ENCODE measurements around the gene TMEM41A. TPM values are rescaled to one million over a fixed set of nuclear protein-coding genes. Genes with fewer than 3 reads are reported as not detected.
"Not testable (repeated sequence)": the region's sequence is repeated elsewhere in the genome, so short reads cannot be mapped to it uniquely, and the experiment has no call there.

Gene TMEM41A
- total RNA-seq, 1 donor, result 10.5 TPM

DNA sequence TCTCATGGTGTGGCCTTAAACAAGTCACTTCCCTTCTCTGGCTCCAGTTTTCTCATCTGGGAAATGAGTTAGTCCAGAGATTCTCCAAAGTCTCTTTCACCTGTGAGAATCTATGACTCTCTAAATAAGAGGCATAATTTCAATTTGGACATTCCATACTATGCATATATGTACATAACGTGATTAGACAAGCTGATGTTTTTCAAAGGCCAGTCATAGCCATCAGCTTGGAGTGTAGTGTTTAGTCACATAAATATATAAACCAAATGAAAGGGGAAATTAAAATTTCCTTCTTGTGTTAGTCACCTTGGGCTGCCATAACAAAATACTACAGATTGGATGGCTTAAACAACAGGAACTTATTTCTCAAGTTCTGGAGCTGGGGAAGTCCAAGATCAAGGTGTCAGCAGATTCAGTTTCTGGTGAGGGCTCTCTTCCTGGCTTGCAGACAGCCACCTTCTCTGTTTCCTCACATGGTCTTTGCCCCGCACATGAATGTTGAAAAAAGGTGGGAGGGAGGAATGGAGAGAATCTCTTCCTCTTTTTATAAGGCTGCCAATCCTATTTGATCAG is 19.4 kb downstream of the TMEM41A start:
- no peak for DNase-seq (ENCODE audit: insufficient read length, low spot score, missing footprints)
- Histone ChIP-seq H4K20me1 (ENCODE audit: insufficient read depth, low read length) (no peaks in the 10 kb centered on the region), H3K36me3 (ENCODE audit: insufficient read depth, low read length) (peaks cover 11% of the 10 kb centered on the region), H3K9me3 (ENCODE audit: low read depth, low read length) (no peaks in the 10 kb centered on the region), H3K4me1 (ENCODE audit: insufficient read depth, low read length) (no peaks in the 10 kb centered on the region), H3K27ac (ENCODE audit: low read depth, low read length) (no peak overlapping the region), H2AFZ (ENCODE audit: low read length) (no peak overlapping the region), H3K4me2 (ENCODE audit: insufficient read depth, low read length) (no peak overlapping the region), H3K79me2 (ENCODE audit: insufficient read depth, low read length) (no peaks in the 10 kb centered on the region), H3K4me3 (ENCODE audit: insufficient read depth, low read length) (no peak overlapping the region), H3K27me3 (ENCODE audit: insufficient read depth, low read length) (no peaks in the 10 kb centered on the region)
- TF ChIP-seq, protein P1, sequence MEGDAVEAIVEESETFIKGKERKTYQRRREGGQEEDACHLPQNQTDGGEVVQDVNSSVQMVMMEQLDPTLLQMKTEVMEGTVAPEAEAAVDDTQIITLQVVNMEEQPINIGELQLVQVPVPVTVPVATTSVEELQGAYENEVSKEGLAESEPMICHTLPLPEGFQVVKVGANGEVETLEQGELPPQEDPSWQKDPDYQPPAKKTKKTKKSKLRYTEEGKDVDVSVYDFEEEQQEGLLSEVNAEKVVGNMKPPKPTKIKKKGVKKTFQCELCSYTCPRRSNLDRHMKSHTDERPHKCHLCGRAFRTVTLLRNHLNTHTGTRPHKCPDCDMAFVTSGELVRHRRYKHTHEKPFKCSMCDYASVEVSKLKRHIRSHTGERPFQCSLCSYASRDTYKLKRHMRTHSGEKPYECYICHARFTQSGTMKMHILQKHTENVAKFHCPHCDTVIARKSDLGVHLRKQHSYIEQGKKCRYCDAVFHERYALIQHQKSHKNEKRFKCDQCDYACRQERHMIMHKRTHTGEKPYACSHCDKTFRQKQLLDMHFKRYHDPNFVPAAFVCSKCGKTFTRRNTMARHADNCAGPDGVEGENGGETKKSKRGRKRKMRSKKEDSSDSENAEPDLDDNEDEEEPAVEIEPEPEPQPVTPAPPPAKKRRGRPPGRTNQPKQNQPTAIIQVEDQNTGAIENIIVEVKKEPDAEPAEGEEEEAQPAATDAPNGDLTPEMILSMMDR (IDR thresholded peaks at IDR 0.05; ENCODE audit: extremely low read depth, low read depth, low read length), result no peak

DNA sequence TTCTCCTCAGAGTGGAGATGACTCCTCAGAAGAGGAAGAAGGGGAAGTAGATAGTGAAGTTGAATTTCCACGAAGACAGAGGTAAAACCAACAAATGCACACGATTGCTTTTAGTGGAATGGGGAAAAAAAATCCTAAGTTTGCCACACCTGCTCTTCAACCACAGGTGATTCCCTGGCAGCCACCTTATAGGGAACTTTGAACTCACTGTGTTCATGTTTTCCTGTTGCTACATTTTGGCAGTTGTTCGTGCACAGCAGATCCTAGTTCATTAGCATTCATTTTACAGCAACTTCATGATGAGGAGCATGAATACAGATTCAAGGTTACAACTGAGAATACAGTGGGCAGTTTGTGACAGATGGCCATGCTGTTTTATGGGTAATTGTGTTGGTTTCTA is 21.5 kb downstream of the TMEM41A start:
- no peaks in the 10 kb centered on the region for H3K9me3 ChIP-seq (ENCODE audit: low read depth, low read length)
- no peaks in the 10 kb centered on the region for H3K27me3 ChIP-seq (ENCODE audit: insufficient read depth, low read length)
- no peaks in the 10 kb centered on the region for H3K4me1 ChIP-seq (ENCODE audit: insufficient read depth, low read length)
- TF ChIP-seq, protein P1 (IDR thresholded peaks at IDR 0.05; ENCODE audit: extremely low read depth, low read depth, low read length), result no peak
- no peak for DNase-seq (ENCODE audit: insufficient read length, low spot score, missing footprints)
- no peak overlapping the region for H3K4me3 ChIP-seq (ENCODE audit: insufficient read depth, low read length)
- no peaks in the 10 kb centered on the region for H3K79me2 ChIP-seq (ENCODE audit: insufficient read depth, low read length)
- no peaks in the 10 kb centered on the region for H4K20me1 ChIP-seq (ENCODE audit: insufficient read depth, low read length)
- H3K4me2 ChIP-seq (ENCODE audit: insufficient read depth, low read length), result no peak overlapping the region
- H3K36me3 ChIP-seq (ENCODE audit: insufficient read depth, low read length), result peaks cover 7% of the 10 kb centered on the region
- H3K27ac ChIP-seq (ENCODE audit: low read depth, low read length), result no peak overlapping the region
- no peak overlapping the region for H2AFZ ChIP-seq (ENCODE audit: low read length)

DNA sequence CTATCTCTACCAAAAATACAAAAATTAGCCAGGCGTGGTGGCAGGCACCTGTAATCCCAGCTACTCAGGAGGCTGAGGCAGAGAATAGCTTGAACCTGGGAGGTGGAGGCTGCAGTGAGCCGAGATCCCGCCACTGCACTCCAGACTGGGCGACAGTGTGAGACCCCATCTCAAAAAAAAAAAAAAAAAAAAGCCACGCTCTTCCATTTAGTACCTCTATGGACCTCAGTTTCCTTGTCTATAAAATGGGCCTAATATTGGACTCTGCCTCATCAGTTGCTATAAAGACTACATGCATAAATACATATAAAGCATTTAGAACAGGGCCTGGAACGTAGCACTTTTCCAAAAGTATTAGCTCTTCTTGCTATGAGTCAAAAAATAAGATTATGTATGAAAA is 23.9 kb downstream of the TMEM41A start:
- not testable (repeated sequence) for H3K27ac ChIP-seq (ENCODE audit: low read depth, low read length); H2AFZ ChIP-seq (ENCODE audit: low read length); H3K4me2 ChIP-seq (ENCODE audit: insufficient read depth, low read length); H3K27me3 ChIP-seq (ENCODE audit: insufficient read depth, low read length); H3K4me3 ChIP-seq (ENCODE audit: insufficient read depth, low read length); H3K36me3 ChIP-seq (ENCODE audit: insufficient read depth, low read length); H3K4me1 ChIP-seq (ENCODE audit: insufficient read depth, low read length); H3K9me3 ChIP-seq (ENCODE audit: low read depth, low read length); H3K79me2 ChIP-seq (ENCODE audit: insufficient read depth, low read length); DNase-seq (ENCODE audit: insufficient read length, low spot score, missing footprints); H4K20me1 ChIP-seq (ENCODE audit: insufficient read depth, low read length)

DNA sequence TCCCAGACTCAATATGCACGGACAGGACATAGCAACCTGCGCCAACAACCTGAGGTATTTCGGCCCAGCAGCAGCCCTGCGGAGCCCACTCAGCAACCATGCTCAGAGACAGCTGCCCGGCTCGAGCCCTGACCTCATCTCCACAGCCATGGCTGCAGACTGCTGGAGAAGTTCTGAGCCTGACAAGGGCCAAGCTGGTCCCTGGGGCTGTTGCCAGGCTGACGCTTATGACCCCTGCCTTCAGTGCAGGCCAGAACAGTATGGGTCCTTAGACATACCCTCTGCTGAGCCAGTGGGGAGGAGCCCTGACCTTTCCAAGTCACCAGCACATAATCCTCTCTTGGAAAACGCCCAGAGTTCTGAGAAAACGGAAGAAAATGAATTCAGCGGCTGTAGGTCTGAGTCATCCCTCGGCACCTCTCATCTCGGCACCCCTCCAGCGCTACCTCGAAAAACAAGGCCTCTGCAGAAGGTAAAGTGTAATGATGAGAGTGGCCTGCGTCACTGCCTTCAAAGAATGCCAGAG is 25.5 kb downstream of the TMEM41A start:
- no peak overlapping the region for H3K4me2 ChIP-seq (ENCODE audit: insufficient read depth, low read length)
- TF ChIP-seq, protein P1 (IDR thresholded peaks at IDR 0.05; ENCODE audit: extremely low read depth, low read depth, low read length), result no peak
- no peaks in the 10 kb centered on the region for H4K20me1 ChIP-seq (ENCODE audit: insufficient read depth, low read length)
- no peak overlapping the region for H3K27ac ChIP-seq (ENCODE audit: low read depth, low read length)
- no peak for DNase-seq (ENCODE audit: insufficient read length, low spot score, missing footprints)
- no peak overlapping the region for H2AFZ ChIP-seq (ENCODE audit: low read length)
- H3K27me3 ChIP-seq (ENCODE audit: insufficient read depth, low read length), result no peaks in the 10 kb centered on the region
- no peak overlapping the region for H3K4me3 ChIP-seq (ENCODE audit: insufficient read depth, low read length)
- no peaks in the 10 kb centered on the region for H3K79me2 ChIP-seq (ENCODE audit: insufficient read depth, low read length)
- H3K9me3 ChIP-seq (ENCODE audit: low read depth, low read length), result no peaks in the 10 kb centered on the region
- H3K36me3 ChIP-seq (ENCODE audit: insufficient read depth, low read length), result peaks cover 5% of the 10 kb centered on the region
- no peaks in the 10 kb centered on the region for H3K4me1 ChIP-seq (ENCODE audit: insufficient read depth, low read length)
